NB4 (cell line): ENCODE data around the gene CCDC57.

Experiments
- DNase-seq: peaks from one replicate; pipeline ENCODE4 v3.0.0; 2010; ENCODE audit warnings: low read depth
- H3K4me3 ChIP-seq: one replicate; pipeline ENCODE4 v1.5.1; 2011; ENCODE audit warnings: mild to moderate bottlenecking, low read depth, low read length, moderate library complexity
- MYC ChIP-seq: IDR thresholded peaks from 2 replicates; pipeline ENCODE4 v1.6.1; 2011; ENCODE audit warnings: low read depth, low read length
- POLR2A ChIP-seq: IDR thresholded peaks from 2 replicates; pipeline ENCODE4 v1.6.1; 2011; ENCODE audit warnings: mild to moderate bottlenecking; ENCODE audit not compliant: insufficient read length; ENCODE audit errors: extremely low read depth
- TF ChIP-seq, protein P1 (sequence below): IDR thresholded peaks from 2 replicates; pipeline ENCODE4 v1.6.1; 2011; ENCODE audit warnings: low read depth, low read length
- TF ChIP-seq, protein P2 (sequence below): IDR thresholded peaks from one replicate; pipeline ENCODE4 v1.5.1; 2012; ENCODE audit warnings: low read depth, low read length

The CCDC57 gene

DNA sequence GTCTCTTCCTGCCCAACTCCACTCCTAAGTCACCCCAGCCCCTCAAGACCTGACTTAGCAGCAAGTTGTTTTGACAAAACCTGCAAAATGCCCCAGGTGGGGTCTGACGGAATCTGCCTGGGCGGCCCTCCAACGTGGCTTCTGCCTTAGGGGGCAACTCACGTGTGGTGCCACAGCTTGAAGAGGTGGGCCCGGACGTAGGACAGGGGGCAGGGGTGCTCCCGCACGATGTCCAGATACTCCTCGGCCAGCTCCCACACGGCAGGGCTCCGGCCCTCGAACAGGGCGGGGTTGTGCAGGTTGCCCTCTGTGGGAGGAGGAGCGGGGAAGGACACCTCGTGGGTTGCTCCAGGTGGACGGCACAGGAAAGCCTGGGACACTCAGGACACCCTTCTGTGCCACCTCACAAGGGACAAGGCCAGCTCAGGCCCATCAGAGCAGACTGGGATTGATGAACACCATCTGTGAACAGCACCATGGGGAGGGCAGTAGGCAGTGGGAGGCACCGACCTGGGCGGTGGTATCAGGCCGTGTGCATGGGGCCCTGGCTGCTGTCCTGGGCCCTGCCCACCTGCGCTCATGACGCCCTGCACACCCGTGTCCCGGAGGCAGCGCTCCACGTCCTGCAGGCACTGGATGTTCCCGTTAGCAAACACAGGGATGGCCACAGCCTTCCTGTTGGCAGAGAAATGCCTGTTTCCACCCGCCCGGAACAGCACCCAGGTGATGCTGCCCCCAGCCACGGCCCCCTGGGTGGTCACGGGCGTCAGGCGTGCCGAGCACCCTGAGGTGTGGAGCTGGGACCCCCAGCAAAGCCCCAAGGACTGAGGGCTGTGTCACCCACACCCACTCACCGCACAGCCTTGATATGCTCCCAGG is 151.4 kb downstream of the CCDC57 start:
- H3K4me3 ChIP-seq = no peak overlapping the region
- TF ChIP-seq, protein P1, sequence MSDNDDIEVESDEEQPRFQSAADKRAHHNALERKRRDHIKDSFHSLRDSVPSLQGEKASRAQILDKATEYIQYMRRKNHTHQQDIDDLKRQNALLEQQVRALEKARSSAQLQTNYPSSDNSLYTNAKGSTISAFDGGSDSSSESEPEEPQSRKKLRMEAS = no peak
- TF ChIP-seq MYC (no peak), POLR2A (no peak)
- TF ChIP-seq, protein P2, sequence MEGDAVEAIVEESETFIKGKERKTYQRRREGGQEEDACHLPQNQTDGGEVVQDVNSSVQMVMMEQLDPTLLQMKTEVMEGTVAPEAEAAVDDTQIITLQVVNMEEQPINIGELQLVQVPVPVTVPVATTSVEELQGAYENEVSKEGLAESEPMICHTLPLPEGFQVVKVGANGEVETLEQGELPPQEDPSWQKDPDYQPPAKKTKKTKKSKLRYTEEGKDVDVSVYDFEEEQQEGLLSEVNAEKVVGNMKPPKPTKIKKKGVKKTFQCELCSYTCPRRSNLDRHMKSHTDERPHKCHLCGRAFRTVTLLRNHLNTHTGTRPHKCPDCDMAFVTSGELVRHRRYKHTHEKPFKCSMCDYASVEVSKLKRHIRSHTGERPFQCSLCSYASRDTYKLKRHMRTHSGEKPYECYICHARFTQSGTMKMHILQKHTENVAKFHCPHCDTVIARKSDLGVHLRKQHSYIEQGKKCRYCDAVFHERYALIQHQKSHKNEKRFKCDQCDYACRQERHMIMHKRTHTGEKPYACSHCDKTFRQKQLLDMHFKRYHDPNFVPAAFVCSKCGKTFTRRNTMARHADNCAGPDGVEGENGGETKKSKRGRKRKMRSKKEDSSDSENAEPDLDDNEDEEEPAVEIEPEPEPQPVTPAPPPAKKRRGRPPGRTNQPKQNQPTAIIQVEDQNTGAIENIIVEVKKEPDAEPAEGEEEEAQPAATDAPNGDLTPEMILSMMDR = no peak
- no peak for DNase-seq

DNA sequence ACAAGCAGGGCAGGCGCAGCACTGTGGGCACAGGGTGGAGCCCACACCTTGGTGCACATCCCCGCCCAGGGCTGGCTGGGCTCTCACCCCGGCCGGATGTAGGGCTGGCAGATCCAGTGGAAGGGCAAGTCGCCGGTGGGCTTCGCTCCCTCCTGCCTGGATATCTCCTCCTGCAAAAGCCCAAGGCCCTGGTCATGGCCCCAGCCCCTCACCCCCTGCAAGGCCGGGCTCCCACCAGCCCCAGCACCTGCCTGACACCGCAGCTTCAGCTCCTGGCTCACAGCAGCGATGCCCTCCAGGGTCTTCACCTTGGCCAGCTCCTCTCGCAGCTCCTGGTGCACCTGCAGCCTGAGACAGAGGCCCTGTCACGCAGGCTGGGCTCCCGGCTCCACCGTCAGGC is 152.0 kb downstream of the CCDC57 start:
- DNase-seq = no peak
- TF ChIP-seq POLR2A = no peak
- no peak for TF ChIP-seq MYC
- TF ChIP-seq, protein P2 = no peak
- TF ChIP-seq, protein P1 = no peak
- no peak overlapping the region for H3K4me3 ChIP-seq

DNA sequence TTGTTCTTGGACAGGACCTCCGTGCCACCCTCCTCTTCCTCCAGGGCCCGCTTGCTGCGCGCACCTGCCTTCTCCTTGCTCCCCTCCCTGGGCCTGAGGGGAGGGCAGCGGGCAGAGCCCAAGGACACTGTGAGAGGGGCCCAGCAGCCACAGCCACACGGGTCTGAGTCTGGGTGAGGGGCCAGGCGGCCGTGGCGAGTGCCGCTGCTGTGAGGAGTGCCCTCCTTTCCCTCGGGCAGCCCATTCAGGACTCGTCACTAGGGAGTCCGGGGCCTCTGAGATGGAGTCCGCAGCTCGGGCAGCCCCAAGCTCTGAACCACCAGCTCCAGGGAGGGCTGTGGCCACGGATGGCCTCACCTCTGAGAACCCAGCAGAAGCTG is 152.7 kb downstream of the CCDC57 start:
- no peak for DNase-seq
- H3K4me3 ChIP-seq = no peak overlapping the region
- TF ChIP-seq, protein P2 = no peak
- TF ChIP-seq, protein P1 = no peak
- TF ChIP-seq MYC = no peak
- no peak for TF ChIP-seq POLR2A

DNA sequence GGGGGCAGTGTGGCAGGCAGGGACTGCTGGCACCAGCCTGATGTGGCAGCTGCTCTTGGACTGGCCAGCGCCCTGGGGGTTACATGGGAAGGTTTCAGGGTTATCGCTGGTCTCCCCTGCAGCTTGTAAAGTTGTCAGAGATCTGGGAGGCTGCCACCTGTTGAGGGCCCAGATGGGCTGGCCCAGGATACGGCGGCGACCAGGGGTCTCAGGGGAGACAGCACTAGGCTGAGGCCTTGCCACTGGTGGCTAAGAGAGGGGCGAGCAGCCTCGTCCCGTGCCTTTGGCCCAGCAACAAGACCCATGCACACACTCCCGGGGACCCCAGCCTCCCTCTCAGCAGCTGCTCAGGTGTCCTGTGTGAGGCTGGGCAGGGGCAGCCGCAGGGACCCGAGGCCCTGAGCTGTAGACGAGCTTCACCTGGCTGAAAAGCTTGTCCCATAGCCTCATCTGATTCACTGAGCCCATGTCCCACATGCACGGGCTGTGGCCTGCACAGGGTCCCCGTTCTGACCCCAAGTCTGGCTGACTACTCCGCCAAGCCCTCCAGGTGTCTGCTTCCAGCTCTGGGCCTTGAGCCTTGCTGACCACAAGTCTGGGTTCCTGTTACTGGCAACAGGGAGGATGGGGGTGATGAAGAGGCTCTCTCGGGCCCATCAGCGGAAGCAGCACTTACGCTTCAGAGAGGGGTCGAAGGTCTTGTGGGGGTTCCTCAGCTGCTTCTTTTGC is 153.2 kb downstream of the CCDC57 start:
- no peak for DNase-seq
- TF ChIP-seq MYC (no peak), POLR2A (no peak)
- TF ChIP-seq, protein P2 = no peak
- TF ChIP-seq, protein P1 = no peak
- H3K4me3 ChIP-seq = no peak overlapping the region

DNA sequence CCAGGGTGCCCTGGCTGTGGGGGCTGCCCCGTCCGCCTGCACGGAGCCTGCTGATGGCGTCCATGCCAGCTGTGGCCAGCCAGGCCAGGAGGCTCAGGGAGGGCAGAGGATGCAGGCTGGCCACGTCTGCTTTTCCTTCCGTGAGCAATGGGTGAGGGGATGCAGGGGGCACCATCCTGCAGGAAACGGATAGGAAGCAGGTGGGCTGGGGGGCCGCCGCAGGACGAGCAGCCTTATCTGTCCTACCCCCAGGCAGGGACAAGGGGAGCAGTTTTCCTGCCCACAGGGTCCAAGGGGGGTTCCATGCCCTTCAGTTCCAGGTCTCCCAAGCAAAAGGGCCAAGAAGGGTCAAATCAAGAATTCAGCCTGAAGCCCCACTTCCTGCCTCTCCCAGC is 153.8 kb downstream of the CCDC57 start:
- TF ChIP-seq, protein P1 = no peak
- TF ChIP-seq, protein P2 = no peak
- no peak for TF ChIP-seq MYC
- no peak for TF ChIP-seq POLR2A
- DNase-seq = no peak
- no peak overlapping the region for H3K4me3 ChIP-seq
